ENCODE data around the gene SHLD2. TPM values are rescaled to one million over a fixed set of nuclear protein-coding genes. Genes with fewer than 3 reads are reported as not detected.
A peak's percentile ranks its signal among the peaks of the same experiment; 100 is the strongest.

Gene SHLD2
- total and polyA plus RNA-seq, 10 of the 15 experiments (the other 5 are each of a cell fraction or from before 2014, with no cell fraction given) = 24.5 to 45.3 (median 30.1) TPM

DNA sequence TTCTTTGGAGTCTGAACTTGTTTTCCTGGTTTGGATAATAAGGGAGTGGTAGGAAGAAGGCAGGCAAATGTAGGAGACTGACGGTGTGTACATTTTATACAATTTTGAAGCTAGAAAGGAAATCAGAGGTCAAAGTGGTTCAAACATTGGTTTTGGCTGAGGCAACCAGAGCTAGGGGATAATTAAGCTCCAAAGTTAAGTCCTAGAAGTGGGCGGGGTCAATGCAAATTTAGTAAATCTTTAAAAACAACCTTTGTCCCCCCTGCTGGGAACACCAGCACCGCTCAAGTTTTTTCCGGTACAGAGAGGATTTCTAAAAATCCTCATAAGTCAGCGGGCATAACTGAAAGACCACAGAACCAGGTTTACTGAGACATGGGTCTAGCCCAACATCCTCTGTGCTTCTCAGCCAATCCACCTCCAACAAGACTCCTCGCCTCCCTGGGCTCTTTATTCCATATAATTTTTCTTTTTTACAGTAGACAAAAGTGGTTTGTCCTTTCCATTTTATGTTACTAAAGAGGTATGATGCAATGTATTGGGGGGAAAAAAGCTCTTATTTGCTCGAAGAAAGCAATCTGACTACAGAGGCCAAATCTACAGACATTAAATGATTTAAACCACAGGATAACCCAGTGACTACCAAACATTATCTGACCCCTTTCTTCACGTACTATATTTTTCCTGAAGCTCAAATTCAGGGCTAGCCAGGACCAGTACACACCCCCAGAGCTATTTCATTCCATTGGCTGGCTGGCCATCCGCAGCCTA lies 2.0 kb upstream of the SHLD2 start (continued):
- TF ChIP-seq, protein P1, sequence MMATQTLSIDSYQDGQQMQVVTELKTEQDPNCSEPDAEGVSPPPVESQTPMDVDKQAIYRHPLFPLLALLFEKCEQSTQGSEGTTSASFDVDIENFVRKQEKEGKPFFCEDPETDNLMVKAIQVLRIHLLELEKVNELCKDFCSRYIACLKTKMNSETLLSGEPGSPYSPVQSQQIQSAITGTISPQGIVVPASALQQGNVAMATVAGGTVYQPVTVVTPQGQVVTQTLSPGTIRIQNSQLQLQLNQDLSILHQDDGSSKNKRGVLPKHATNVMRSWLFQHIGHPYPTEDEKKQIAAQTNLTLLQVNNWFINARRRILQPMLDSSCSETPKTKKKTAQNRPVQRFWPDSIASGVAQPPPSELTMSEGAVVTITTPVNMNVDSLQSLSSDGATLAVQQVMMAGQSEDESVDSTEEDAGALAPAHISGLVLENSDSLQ (IDR thresholded peaks at IDR 0.05) = no peak
- TF ChIP-seq RUNX3 (IDR thresholded peaks at IDR 0.05; ENCODE audit: low read length) = no peak
- peak; percentile 37; the same call in 1 of the 2 replicates for TF ChIP-seq IKZF1 (conservative IDR thresholded peaks at IDR 0.05)
- no peak for TF ChIP-seq ETV6 (conservative IDR thresholded peaks at IDR 0.05 in 1 of 2, IDR thresholded peaks at IDR 0.05 in 1 of 2; ENCODE audit: borderline replicate concordance in 1 of 2, low read depth in 1 of 2)
- TF ChIP-seq, protein P2, sequence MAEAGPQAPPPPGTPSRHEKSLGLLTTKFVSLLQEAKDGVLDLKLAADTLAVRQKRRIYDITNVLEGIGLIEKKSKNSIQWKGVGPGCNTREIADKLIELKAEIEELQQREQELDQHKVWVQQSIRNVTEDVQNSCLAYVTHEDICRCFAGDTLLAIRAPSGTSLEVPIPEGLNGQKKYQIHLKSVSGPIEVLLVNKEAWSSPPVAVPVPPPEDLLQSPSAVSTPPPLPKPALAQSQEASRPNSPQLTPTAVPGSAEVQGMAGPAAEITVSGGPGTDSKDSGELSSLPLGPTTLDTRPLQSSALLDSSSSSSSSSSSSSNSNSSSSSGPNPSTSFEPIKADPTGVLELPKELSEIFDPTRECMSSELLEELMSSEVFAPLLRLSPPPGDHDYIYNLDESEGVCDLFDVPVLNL (IDR thresholded peaks at IDR 0.05; ENCODE audit: low read depth, low read length) = no peak
- no peak for TF ChIP-seq CBX3 (IDR thresholded peaks at IDR 0.05; ENCODE audit: borderline replicate concordance, low read depth)
- TF ChIP-seq SUZ12 (IDR thresholded peaks at IDR 0.05; ENCODE audit: unreplicated experiment) = no peak
- TF ChIP-seq PML (IDR thresholded peaks at IDR 0.05; ENCODE audit: low read length) = no peak
- TF ChIP-seq ZNF207 (IDR thresholded peaks at IDR 0.05; ENCODE audit: borderline replicate concordance) = no peak
- TF ChIP-seq NFYB (IDR thresholded peaks at IDR 0.05; ENCODE audit: insufficient read depth, low read depth, low read length) = peak; percentile 55; the same call in 1 of the 2 replicates
- TF ChIP-seq CREM (IDR thresholded peaks at IDR 0.05; ENCODE audit: low read depth) = no peak
- no peak for TF ChIP-seq ZSCAN29 (IDR thresholded peaks at IDR 0.05)
- peak; percentile 37; the same call in 1 of the 2 replicates for TF ChIP-seq MTA2 (IDR thresholded peaks at IDR 0.05; ENCODE audit: low read depth)
- TF ChIP-seq TARDBP (IDR thresholded peaks at IDR 0.05; ENCODE audit: borderline replicate concordance) = no peak
- no peak for TF ChIP-seq TBL1XR1 (IDR thresholded peaks at IDR 0.05; ENCODE audit: low read depth, low read length)
- TF ChIP-seq, protein P3, sequence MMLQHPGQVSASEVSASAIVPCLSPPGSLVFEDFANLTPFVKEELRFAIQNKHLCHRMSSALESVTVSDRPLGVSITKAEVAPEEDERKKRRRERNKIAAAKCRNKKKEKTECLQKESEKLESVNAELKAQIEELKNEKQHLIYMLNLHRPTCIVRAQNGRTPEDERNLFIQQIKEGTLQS (IDR thresholded peaks at IDR 0.05; ENCODE audit: borderline replicate concordance, extremely low read depth, low read depth, low read length) = no peak
- no peak for TF ChIP-seq NRF1 (conservative IDR thresholded peaks at IDR 0.05; ENCODE audit: low read depth, low read length)
- no peak for TF ChIP-seq STAT1 (conservative IDR thresholded peaks at IDR 0.05)
- TF ChIP-seq, protein P4, sequence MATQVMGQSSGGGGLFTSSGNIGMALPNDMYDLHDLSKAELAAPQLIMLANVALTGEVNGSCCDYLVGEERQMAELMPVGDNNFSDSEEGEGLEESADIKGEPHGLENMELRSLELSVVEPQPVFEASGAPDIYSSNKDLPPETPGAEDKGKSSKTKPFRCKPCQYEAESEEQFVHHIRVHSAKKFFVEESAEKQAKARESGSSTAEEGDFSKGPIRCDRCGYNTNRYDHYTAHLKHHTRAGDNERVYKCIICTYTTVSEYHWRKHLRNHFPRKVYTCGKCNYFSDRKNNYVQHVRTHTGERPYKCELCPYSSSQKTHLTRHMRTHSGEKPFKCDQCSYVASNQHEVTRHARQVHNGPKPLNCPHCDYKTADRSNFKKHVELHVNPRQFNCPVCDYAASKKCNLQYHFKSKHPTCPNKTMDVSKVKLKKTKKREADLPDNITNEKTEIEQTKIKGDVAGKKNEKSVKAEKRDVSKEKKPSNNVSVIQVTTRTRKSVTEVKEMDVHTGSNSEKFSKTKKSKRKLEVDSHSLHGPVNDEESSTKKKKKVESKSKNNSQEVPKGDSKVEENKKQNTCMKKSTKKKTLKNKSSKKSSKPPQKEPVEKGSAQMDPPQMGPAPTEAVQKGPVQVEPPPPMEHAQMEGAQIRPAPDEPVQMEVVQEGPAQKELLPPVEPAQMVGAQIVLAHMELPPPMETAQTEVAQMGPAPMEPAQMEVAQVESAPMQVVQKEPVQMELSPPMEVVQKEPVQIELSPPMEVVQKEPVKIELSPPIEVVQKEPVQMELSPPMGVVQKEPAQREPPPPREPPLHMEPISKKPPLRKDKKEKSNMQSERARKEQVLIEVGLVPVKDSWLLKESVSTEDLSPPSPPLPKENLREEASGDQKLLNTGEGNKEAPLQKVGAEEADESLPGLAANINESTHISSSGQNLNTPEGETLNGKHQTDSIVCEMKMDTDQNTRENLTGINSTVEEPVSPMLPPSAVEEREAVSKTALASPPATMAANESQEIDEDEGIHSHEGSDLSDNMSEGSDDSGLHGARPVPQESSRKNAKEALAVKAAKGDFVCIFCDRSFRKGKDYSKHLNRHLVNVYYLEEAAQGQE (IDR thresholded peaks at IDR 0.05; ENCODE audit: low read depth, low read length) = no peak

All from GM12878 (cell line).